ENCODE data around the gene LOX. TPM values are rescaled to one million over a fixed set of nuclear protein-coding genes. Genes with fewer than 3 reads are reported as not detected.

Gene LOX
- total RNA-seq, 1 donor from 2014 or later: 0.11 TPM

DNA sequence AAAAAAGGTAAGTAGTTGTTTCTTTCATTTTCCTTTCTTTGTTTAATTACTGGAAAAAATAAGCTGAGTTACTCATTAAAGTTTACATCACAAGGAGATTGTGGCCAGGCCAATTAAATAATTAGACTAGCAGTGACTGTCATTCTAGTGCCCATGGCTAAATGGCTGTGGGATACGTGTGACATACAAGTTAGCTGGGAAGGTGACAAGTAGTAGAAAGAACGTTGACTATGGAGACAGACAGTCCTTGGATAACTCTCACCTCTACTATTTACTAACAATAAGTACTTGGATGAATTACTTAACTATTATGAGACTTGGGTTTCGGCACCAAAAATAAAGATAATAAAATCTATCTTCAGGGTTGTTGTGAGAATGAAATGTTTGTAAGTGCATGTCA, 7.0 kb upstream of the LOX start:
- TF ChIP-seq, protein P1, sequence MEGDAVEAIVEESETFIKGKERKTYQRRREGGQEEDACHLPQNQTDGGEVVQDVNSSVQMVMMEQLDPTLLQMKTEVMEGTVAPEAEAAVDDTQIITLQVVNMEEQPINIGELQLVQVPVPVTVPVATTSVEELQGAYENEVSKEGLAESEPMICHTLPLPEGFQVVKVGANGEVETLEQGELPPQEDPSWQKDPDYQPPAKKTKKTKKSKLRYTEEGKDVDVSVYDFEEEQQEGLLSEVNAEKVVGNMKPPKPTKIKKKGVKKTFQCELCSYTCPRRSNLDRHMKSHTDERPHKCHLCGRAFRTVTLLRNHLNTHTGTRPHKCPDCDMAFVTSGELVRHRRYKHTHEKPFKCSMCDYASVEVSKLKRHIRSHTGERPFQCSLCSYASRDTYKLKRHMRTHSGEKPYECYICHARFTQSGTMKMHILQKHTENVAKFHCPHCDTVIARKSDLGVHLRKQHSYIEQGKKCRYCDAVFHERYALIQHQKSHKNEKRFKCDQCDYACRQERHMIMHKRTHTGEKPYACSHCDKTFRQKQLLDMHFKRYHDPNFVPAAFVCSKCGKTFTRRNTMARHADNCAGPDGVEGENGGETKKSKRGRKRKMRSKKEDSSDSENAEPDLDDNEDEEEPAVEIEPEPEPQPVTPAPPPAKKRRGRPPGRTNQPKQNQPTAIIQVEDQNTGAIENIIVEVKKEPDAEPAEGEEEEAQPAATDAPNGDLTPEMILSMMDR (IDR thresholded peaks at IDR 0.05): no peak
- no peak for TF ChIP-seq EZH2 (IDR thresholded peaks at IDR 0.05)
- TF ChIP-seq EZH2phosphoT487 (IDR thresholded peaks at IDR 0.05): no peak
- Mint-ChIP-seq H3K9me3 (no peaks in the 10 kb centered on the region), H3K4me1 (peaks cover 3% of the 10 kb centered on the region)

DNA sequence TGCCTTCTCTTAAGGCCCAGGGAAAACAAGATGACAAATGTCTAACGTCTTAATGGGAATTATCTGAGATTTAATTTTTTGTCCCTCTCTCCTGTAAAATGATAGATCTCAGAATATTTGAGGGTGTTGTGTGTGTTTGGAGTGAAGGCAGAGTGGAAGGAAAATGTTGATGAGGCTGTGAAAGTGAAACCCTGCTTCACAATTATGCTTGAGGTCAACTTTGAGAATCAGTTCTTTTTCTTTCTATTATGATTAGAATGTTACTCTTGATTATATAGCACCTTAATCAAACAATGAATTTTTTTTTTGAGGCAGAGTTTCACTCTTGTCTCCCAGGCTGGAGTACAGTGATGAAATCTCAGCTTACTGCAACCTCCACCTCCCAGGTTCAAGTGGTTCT, 5.5 kb upstream of the LOX start:
- Histone ChIP-seq H4K20me1 (ENCODE audit: low read depth) (no peaks in the 10 kb centered on the region), H3K27me3 (peaks cover 21% of the 10 kb centered on the region), H3K9me3 (ENCODE audit: low read depth) (no peaks in the 10 kb centered on the region), H3K27ac (no peak overlapping the region), H2AFZ (replicated peaks) (no peak overlapping the region), H3K36me3 (no peaks in the 10 kb centered on the region), H3K4me1 (no peaks in the 10 kb centered on the region), H3K9ac (no peak overlapping the region), H3K79me2 (ENCODE audit: low read depth) (no peaks in the 10 kb centered on the region), H3K4me2 (no peak overlapping the region), H3F3A (ENCODE audit: low read depth) (no peaks in the 10 kb centered on the region), H3K4me3 (no peak overlapping the region)
- no peak overlapping the region for H3K4me3 Mint-ChIP-seq
- H3K36me3 Mint-ChIP-seq: no peaks in the 10 kb centered on the region
- TF ChIP-seq EZH2 (IDR thresholded peaks at IDR 0.05): no peak
- DNase-seq (ENCODE audit: low spot score): no peak
- no peaks in the 10 kb centered on the region for H3K9me3 Mint-ChIP-seq
- no peaks in the 10 kb centered on the region for H3K27me3 Mint-ChIP-seq (ENCODE audit: insufficient read depth, low read depth)
- no peak overlapping the region for H3K27ac Mint-ChIP-seq
- H3K4me1 Mint-ChIP-seq: peaks cover 8% of the 10 kb centered on the region

More for the DNA sequence above, 7.0 kb upstream of the LOX start:
- Histone ChIP-seq H4K20me1 (ENCODE audit: low read depth) (no peaks in the 10 kb centered on the region), H3K27ac (no peak overlapping the region), H3K27me3 (peaks cover 6% of the 10 kb centered on the region), H3K4me3 (no peak overlapping the region), H3K36me3 (no peaks in the 10 kb centered on the region), H3K9ac (no peak overlapping the region), H3K4me2 (no peak overlapping the region), H3K9me3 (ENCODE audit: low read depth) (no peaks in the 10 kb centered on the region), H3F3A (ENCODE audit: low read depth) (no peaks in the 10 kb centered on the region), H3K79me2 (ENCODE audit: low read depth) (no peaks in the 10 kb centered on the region), H3K4me1 (no peaks in the 10 kb centered on the region), H2AFZ (replicated peaks) (no peak overlapping the region)
- H3K4me3 Mint-ChIP-seq: no peak overlapping the region
- DNase-seq (ENCODE audit: low spot score): no peak
- H3K27me3 Mint-ChIP-seq (ENCODE audit: insufficient read depth, low read depth): no peaks in the 10 kb centered on the region
- H3K27ac Mint-ChIP-seq: no peak overlapping the region
- H3K36me3 Mint-ChIP-seq: no peaks in the 10 kb centered on the region

DNA sequence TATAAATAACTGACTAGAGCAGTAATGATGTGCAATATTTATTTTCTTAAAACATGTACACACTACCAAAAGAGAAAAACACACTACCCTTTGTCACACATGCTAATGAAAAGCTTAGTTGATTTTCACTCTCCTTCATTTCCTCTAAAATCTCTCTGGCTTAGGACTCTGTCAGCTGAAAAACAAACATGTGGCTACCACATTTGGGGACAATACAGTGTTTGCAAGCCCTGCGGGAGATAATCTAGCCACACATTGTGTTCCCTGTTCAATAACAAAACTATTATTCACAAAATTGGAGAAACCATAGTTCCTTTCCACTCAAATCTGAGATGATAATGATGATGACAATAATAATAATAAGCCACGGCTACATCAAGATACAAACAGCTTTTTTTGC, 3.5 kb upstream of the LOX start:
- no peak overlapping the region for H3K4me2 ChIP-seq

More for the DNA sequence above, 3.5 kb upstream of the LOX start:
- H3K4me3 ChIP-seq: no peak overlapping the region
- no peak overlapping the region for H3K27ac ChIP-seq
- no peaks in the 10 kb centered on the region for H4K20me1 ChIP-seq (ENCODE audit: low read depth)
- DNase-seq (ENCODE audit: low spot score): no peak
- TF ChIP-seq EZH2phosphoT487 (IDR thresholded peaks at IDR 0.05) (no peak), EZH2 (IDR thresholded peaks at IDR 0.05) (no peak)
- TF ChIP-seq, protein P1 (IDR thresholded peaks at IDR 0.05): no peak
- no peak overlapping the region for H2AFZ ChIP-seq (replicated peaks)
- H3K4me3 Mint-ChIP-seq: no peak overlapping the region
- peaks cover 16% of the 10 kb centered on the region for H3K4me1 Mint-ChIP-seq
- H3K4me1 ChIP-seq: peaks cover 5% of the 10 kb centered on the region
- no peaks in the 10 kb centered on the region for H3K36me3 ChIP-seq
- no peak overlapping the region for H3K9ac ChIP-seq
- peaks cover 41% of the 10 kb centered on the region for H3K27me3 ChIP-seq
- no peaks in the 10 kb centered on the region for H3K9me3 ChIP-seq (ENCODE audit: low read depth)
- H3K27ac Mint-ChIP-seq: no peak overlapping the region
- no peaks in the 10 kb centered on the region for H3K79me2 ChIP-seq (ENCODE audit: low read depth)
- H3K27me3 Mint-ChIP-seq (ENCODE audit: insufficient read depth, low read depth): peaks cover 13% of the 10 kb centered on the region
- no peaks in the 10 kb centered on the region for H3K36me3 Mint-ChIP-seq
- no peaks in the 10 kb centered on the region for H3K9me3 Mint-ChIP-seq
- H3F3A ChIP-seq (ENCODE audit: low read depth): no peaks in the 10 kb centered on the region
